OCI-LY1 (cell line): ENCODE measurements around the gene AP1M1.

ENCODE experiments used
- H2AFZ ChIP-seq: fragments of 200-600 bp; sonication (generic), shearing (Covaris generic); 2 replicates; pipeline ENCODE4 v1.6.0; 2014; ENCODE audit warnings: antibody characterized with exemption, mild to moderate bottlenecking, low read length
- H3F3A ChIP-seq: fragments of 200-600 bp; sonication (generic), shearing (Covaris generic); 2 replicates; pipeline ENCODE4 v1.6.0; 2014; ENCODE audit warnings: mild to moderate bottlenecking, antibody characterized with exemption, low read length, moderate library complexity; ENCODE audit not compliant: insufficient read depth
- H3K27ac ChIP-seq: fragments of 200-600 bp; sonication (generic); 2 replicates; pipeline ENCODE4 v1.5.1; 2014; ENCODE audit warnings: low read length, mixed run types, mild to moderate bottlenecking, low read depth; ENCODE audit not compliant: poor library complexity, severe bottlenecking
- H3K27me3 ChIP-seq: fragments of 200-600 bp; sonication (generic); 2 replicates; pipeline ENCODE4 v1.6.0; 2014; ENCODE audit warnings: antibody characterized with exemption, mild to moderate bottlenecking, low read length, moderate library complexity; ENCODE audit not compliant: insufficient read depth
- H3K36me3 ChIP-seq: fragments of 200-600 bp; sonication (generic); 2 replicates; pipeline ENCODE4 v1.6.1; 2014; ENCODE audit warnings: mild to moderate bottlenecking, antibody characterized with exemption, low read length, moderate library complexity, mixed read lengths; ENCODE audit not compliant: insufficient read depth
- H3K4me1 ChIP-seq: fragments of 200-600 bp; sonication (generic); 2 replicates; pipeline ENCODE4 v1.5.1; 2014; ENCODE audit warnings: mild to moderate bottlenecking, low read length, moderate library complexity; ENCODE audit not compliant: insufficient read depth, severe bottlenecking
- H3K4me2 ChIP-seq: fragments of 200-600 bp; sonication (generic), shearing (Covaris generic); 2 replicates; pipeline ENCODE4 v1.6.1; 2014; ENCODE audit warnings: low read length
- H3K4me3 ChIP-seq: fragments of 200-600 bp; sonication (generic); 2 replicates; pipeline ENCODE4 v1.5.1; 2014; ENCODE audit warnings: low read length, low read depth, mild to moderate bottlenecking, mixed read lengths; ENCODE audit not compliant: poor library complexity, severe bottlenecking
- H3K79me2 ChIP-seq: fragments of 200-600 bp; shearing (Covaris generic); 2 replicates; pipeline ENCODE4 v1.6.1; 2016; ENCODE audit warnings: mixed run types, low read length, mixed read lengths; ENCODE audit not compliant: insufficient read depth
- H3K9ac ChIP-seq: fragments of 200-600 bp; sonication (generic), shearing (Covaris generic); 2 replicates; pipeline ENCODE4 v1.6.1; 2014; ENCODE audit warnings: mild to moderate bottlenecking, low read length, mixed read lengths
- H3K9me2 ChIP-seq: fragments of 200-600 bp; sonication (generic), shearing (Covaris generic); 2 replicates; pipeline ENCODE4 v1.6.1; 2014; ENCODE audit warnings: low read depth, mild to moderate bottlenecking, low read length, mixed read lengths
- H3K9me3 ChIP-seq: fragments of 200-600 bp; shearing (Covaris generic); 2 replicates; pipeline ENCODE4 v1.6.1; 2014; ENCODE audit warnings: low read length, mixed read lengths
- H4K20me1 ChIP-seq: fragments of 200-600 bp; sonication (generic), shearing (Covaris generic); 2 replicates; pipeline ENCODE4 v1.6.0; 2016; ENCODE audit warnings: mild to moderate bottlenecking, low read length; ENCODE audit not compliant: insufficient read depth
- CTCF ChIP-seq: fragments of 200-600 bp; sonication (generic), shearing (Covaris generic); IDR thresholded peaks from 2 replicates; pipeline ENCODE4 v1.5.1; 2017; ENCODE audit warnings: mild to moderate bottlenecking, antibody characterized with exemption, low read length, moderate library complexity, mixed read lengths
- EZH2 ChIP-seq: fragments of 200-600 bp; sonication (generic), shearing (Covaris generic); IDR thresholded peaks from 2 replicates; pipeline ENCODE4 v1.8.0; 2017; ENCODE audit warnings: borderline replicate concordance, mixed run types, mild to moderate bottlenecking, antibody characterized with exemption, low read length, moderate library complexity, mixed read lengths

The AP1M1 gene

DNA sequence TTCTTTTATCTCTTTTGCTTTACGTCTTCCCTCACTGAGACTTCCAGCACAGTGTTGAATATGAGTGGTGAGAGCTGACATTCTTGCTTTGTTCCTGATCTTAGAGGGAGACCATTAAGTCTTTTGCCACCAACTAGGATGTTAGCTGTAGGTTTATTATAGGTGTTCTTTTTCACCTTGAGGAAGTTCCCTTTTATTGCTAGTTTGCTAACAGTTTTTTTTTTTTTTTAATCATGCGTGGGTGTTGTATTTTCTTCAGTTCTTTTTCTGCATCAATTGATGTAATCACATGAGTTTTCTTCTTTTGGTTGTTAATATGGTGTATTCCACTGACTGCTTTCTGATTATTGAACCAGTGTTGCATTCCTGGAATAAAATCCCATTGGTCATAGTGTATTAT is 21.1 kb downstream of the AP1M1 start:
- H4K20me1 ChIP-seq: no peaks in the 10 kb centered on the region
- H3K9me3 ChIP-seq: peaks cover 14% of the 10 kb centered on the region
- no peaks in the 10 kb centered on the region for H3K27me3 ChIP-seq
- no peaks in the 10 kb centered on the region for H3K79me2 ChIP-seq
- H2AFZ ChIP-seq: no peak overlapping the region
- H3K4me2 ChIP-seq: no peak overlapping the region
- H3K4me1 ChIP-seq: no peaks in the 10 kb centered on the region
- no peak overlapping the region for H3K4me3 ChIP-seq
- TF ChIP-seq CTCF (no peak), EZH2 (no peak)
- H3F3A ChIP-seq: no peaks in the 10 kb centered on the region
- no peak overlapping the region for H3K9ac ChIP-seq
- H3K36me3 ChIP-seq: peaks cover 77% of the 10 kb centered on the region
- no peaks in the 10 kb centered on the region for H3K9me2 ChIP-seq
- H3K27ac ChIP-seq: no peak overlapping the region

- Histone ChIP-seq H3K4me3 (no peak overlapping the region), H3K27me3 (no peaks in the 10 kb centered on the region), H3K27ac (no peak overlapping the region), H3K4me1 (no peaks in the 10 kb centered on the region), H3K4me2 (no peak overlapping the region), H4K20me1 (no peaks in the 10 kb centered on the region), H2AFZ (no peak overlapping the region), H3K9me2 (no peaks in the 10 kb centered on the region), H3F3A (no peaks in the 10 kb centered on the region), H3K79me2 (no peaks in the 10 kb centered on the region), H3K9ac (no peak overlapping the region), H3K9me3 (peaks cover 14% of the 10 kb centered on the region), H3K36me3 (peaks cover 64% of the 10 kb centered on the region)
- TF ChIP-seq CTCF: no peak
- TF ChIP-seq EZH2: no peak
Measured at GRCh38 chr19:16222806-16223205, 25.1 kb downstream of the AP1M1 start.

DNA sequence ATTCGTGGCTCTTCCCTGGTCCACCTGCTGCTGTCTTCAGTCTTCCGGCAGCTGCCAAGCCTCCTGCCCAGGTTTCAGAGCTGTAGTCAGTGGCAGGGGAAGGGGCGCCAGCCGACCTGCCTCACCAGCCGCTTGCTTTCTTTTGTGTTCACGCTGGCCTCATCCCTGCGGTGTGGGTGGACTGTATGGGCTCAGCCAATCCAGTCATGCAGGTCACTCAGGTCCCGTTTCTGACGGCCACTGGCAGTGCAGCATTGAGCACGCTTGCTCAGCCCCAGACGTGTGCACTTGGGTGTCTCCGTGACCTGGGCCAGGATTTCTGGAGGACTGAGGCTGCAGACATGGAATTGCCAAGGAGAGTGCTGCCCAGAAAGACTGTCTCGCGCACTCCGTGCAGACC is 26.0 kb downstream of the AP1M1 start:
- Histone ChIP-seq H3K36me3 (peaks cover 63% of the 10 kb centered on the region), H3K9me2 (no peaks in the 10 kb centered on the region), H4K20me1 (no peaks in the 10 kb centered on the region), H3K27me3 (no peaks in the 10 kb centered on the region), H3K27ac (no peak overlapping the region), H3K79me2 (no peaks in the 10 kb centered on the region), H3F3A (no peaks in the 10 kb centered on the region), H3K9ac (no peak overlapping the region), H3K4me2 (no peak overlapping the region), H3K4me1 (no peaks in the 10 kb centered on the region), H2AFZ (no peak overlapping the region), H3K9me3 (peaks cover 14% of the 10 kb centered on the region), H3K4me3 (no peak overlapping the region)
- TF ChIP-seq CTCF (no peak), EZH2 (no peak)
